Cerebellar nuclear complex (tissue), 1 donor: Measurements from ENCODE around the gene NCF4.

Experiments
- DNase-seq, 2 experiments: peaks; one replicate each; lab custom pipeline; 2025; lab: John Stamatoyannopoulos, UW

NCF4 gene

GRCh38 chr22:36894266-36894665 lies 33.5 kb downstream of the NCF4 start:
- no peak for DNase-seq

GRCh38 chr22:36897611-36898010 lies 36.8 kb downstream of the NCF4 start:
- DNase-seq: no peak

GRCh38 chr22:36898690-36899089 lies 37.9 kb downstream of the NCF4 start:
- no peak for DNase-seq

GRCh38 chr22:36899498-36899897 lies 38.7 kb downstream of the NCF4 start:
- no peak for DNase-seq

GRCh38 chr22:36900225-36900624 lies 39.4 kb downstream of the NCF4 start:
- DNase-seq: no peak

GRCh38 chr22:36900880-36901279 lies 40.1 kb downstream of the NCF4 start:
- DNase-seq: no peak

- DNase-seq: no peak
Measured at GRCh38 chr22:36901411-36902142, 40.8 kb downstream of the NCF4 start.

GRCh38 chr22:36902143-36902926 lies 41.5 kb downstream of the NCF4 start:
- no peak for DNase-seq

- no peak for DNase-seq
Measured at GRCh38 chr22:36904260-36904880, 43.6 kb downstream of the NCF4 start.

- no peak for DNase-seq
Measured at GRCh38 chr22:36907253-36908195, 46.7 kb downstream of the NCF4 start.

- no peak for DNase-seq
Measured at GRCh38 chr22:36910461-36910860, 49.7 kb downstream of the NCF4 start.

- DNase-seq: no peak
Measured at GRCh38 chr22:36911887-36912661, 51.3 kb downstream of the NCF4 start.

- no peak for DNase-seq
Measured at GRCh38 chr22:36912694-36913426, 52.1 kb downstream of the NCF4 start.

GRCh38 chr22:36913427-36914389 lies 52.9 kb downstream of the NCF4 start, which contains the start of gene CSF2RB:
Gene CSF2RB (plus strand): TSS chr22:36913628. CDS start chr22:36922208, 8,580 bp downstream.
- no peak for DNase-seq

- no peak for DNase-seq
Measured at GRCh38 chr22:36914390-36914752, 53.6 kb downstream of the NCF4 start.

- DNase-seq: no peak
Measured at GRCh38 chr22:36916034-36916433, 55.2 kb downstream of the NCF4 start.

GRCh38 chr22:36918586-36919284 lies 57.9 kb downstream of the NCF4 start:
- DNase-seq: no peak

GRCh38 chr22:36921309-36922104 lies 60.7 kb downstream of the NCF4 start:
- no peak for DNase-seq
